Adipocyte (in vitro differentiated cells): ENCODE results near the gene NONO.
A peak's percentile ranks its signal among the peaks of the same experiment; 100 is the strongest.
"Not testable (repeated sequence)": the region's sequence is repeated elsewhere in the genome, so short reads cannot be mapped to it uniquely, and the experiment has no call there.

Experiments
- DNase-seq: peaks from one replicate; pipeline ENCODE4 v3.0.0-alpha.2; 2015; ENCODE audit warnings: low read depth
- H3K27me3 ChIP-seq: replicated peaks from 2 replicates; pipeline ENCODE4 v1.7.0; 2013; ENCODE audit warnings: mild to moderate bottlenecking, low read length, moderate library complexity; ENCODE audit not compliant: control insufficient read depth, insufficient read depth
- H3K36me3 ChIP-seq: 2 replicates; pipeline ENCODE4 v1.7.0; 2013; ENCODE audit warnings: low read length, mild to moderate bottlenecking, moderate library complexity; ENCODE audit not compliant: control insufficient read depth, insufficient read depth, severe bottlenecking
- H3K4me1 ChIP-seq: 2 replicates; pipeline ENCODE4 v1.7.0; 2013; ENCODE audit warnings: mild to moderate bottlenecking, low read length, moderate library complexity; ENCODE audit not compliant: control insufficient read depth, insufficient read depth
- H3K4me3 ChIP-seq: 2 replicates; pipeline ENCODE4 v1.7.0; 2013; ENCODE audit warnings: mild to moderate bottlenecking, low read length, moderate library complexity
- H3K9ac ChIP-seq: 2 replicates; pipeline ENCODE4 v1.7.0; 2013; ENCODE audit warnings: mild to moderate bottlenecking, low read length, moderate library complexity
- H3K9me3 ChIP-seq: 2 replicates; pipeline ENCODE4 v1.7.0; 2013; ENCODE audit warnings: mild to moderate bottlenecking, low read length, moderate library complexity; ENCODE audit not compliant: control insufficient read depth

NONO gene

GRCh38 chrX:71291381-71291780 lies 7.9 kb downstream of the NONO start:
- Histone ChIP-seq H3K36me3 (peaks cover 52% of the 10 kb centered on the region), H3K27me3 (no peaks in the 10 kb centered on the region), H3K4me3 (no peak overlapping the region), H3K9ac (no peak overlapping the region), H3K4me1 (peaks cover 20% of the 10 kb centered on the region), H3K9me3 (no peaks in the 10 kb centered on the region)
- DNase-seq, result peak; percentile 67

GRCh38 chrX:71292669-71293365 lies 9.4 kb downstream of the NONO start:
- H3K9me3 ChIP-seq, result no peaks in the 10 kb centered on the region
- peaks cover 66% of the 10 kb centered on the region for H3K36me3 ChIP-seq
- H3K27me3 ChIP-seq, result no peaks in the 10 kb centered on the region
- no peak overlapping the region for H3K9ac ChIP-seq
- peak; percentile 72 for DNase-seq
- peaks cover 20% of the 10 kb centered on the region for H3K4me1 ChIP-seq
- no peak overlapping the region for H3K4me3 ChIP-seq

- Histone ChIP-seq H3K9ac (no peak overlapping the region), H3K36me3 (peaks cover 83% of the 10 kb centered on the region), H3K9me3 (no peaks in the 10 kb centered on the region), H3K27me3 (no peaks in the 10 kb centered on the region), H3K4me1 (peaks cover 11% of the 10 kb centered on the region), H3K4me3 (no peak overlapping the region)
- DNase-seq, result no peak
Observed at GRCh38 chrX:71296806-71297205, 13.4 kb downstream of the NONO start.

- no peak for DNase-seq
- peaks cover 71% of the 10 kb centered on the region for H3K36me3 ChIP-seq
- no peak overlapping the region for H3K4me3 ChIP-seq
- no peaks in the 10 kb centered on the region for H3K4me1 ChIP-seq
- H3K9ac ChIP-seq, result no peak overlapping the region
- H3K9me3 ChIP-seq, result no peaks in the 10 kb centered on the region
- H3K27me3 ChIP-seq, result no peaks in the 10 kb centered on the region
Observed at GRCh38 chrX:71298119-71298518, 14.7 kb downstream of the NONO start.

GRCh38 chrX:71300064-71300463 lies 16.6 kb downstream of the NONO start:
- not testable (repeated sequence) for H3K4me3 ChIP-seq, H3K27me3 ChIP-seq, H3K9ac ChIP-seq, DNase-seq, H3K9me3 ChIP-seq, H3K4me1 ChIP-seq
- H3K36me3 ChIP-seq, result peaks cover 54% of the 10 kb centered on the region

- not testable (repeated sequence) for DNase-seq, H3K27me3 ChIP-seq, H3K4me1 ChIP-seq, H3K9me3 ChIP-seq, H3K9ac ChIP-seq, H3K4me3 ChIP-seq
- peaks cover 51% of the 10 kb centered on the region for H3K36me3 ChIP-seq
Observed at GRCh38 chrX:71300495-71300894, 17.1 kb downstream of the NONO start.

GRCh38 chrX:71301195-71301924 lies 17.9 kb downstream of the NONO start, which contains the start of gene ITGB1BP2:
Gene ITGB1BP2, plus strand, starts transcription at chrX:71301750. Its CDS starts 57 bp downstream, at chrX:71301807.
- H3K36me3 ChIP-seq, result peaks cover 42% of the 10 kb centered on the region
- H3K9ac ChIP-seq, result no peak within 1 kb of the TSS

GRCh38 chrX:71302461-71303213 lies 19.2 kb downstream of the NONO start:
- no peaks in the 10 kb centered on the region for H3K9me3 ChIP-seq
- H3K27me3 ChIP-seq, result no peaks in the 10 kb centered on the region
- H3K4me1 ChIP-seq, result no peaks in the 10 kb centered on the region
- H3K4me3 ChIP-seq, result no peak overlapping the region
- peaks cover 29% of the 10 kb centered on the region for H3K36me3 ChIP-seq
- no peak overlapping the region for H3K9ac ChIP-seq
- DNase-seq, result no peak

More at GRCh38 chrX:71301195-71301924, 17.9 kb downstream of the NONO start, which contains the start of gene ITGB1BP2:
- DNase-seq, result peak; percentile 11
- H3K4me1 ChIP-seq, result no peaks in the 10 kb centered on the region
- no peak within 1 kb of the TSS for H3K4me3 ChIP-seq
- H3K9me3 ChIP-seq, result no peaks in the 10 kb centered on the region
- no peaks in the 10 kb centered on the region for H3K27me3 ChIP-seq

- H3K9ac ChIP-seq, result no peak overlapping the region
- H3K4me3 ChIP-seq, result no peak overlapping the region
- peaks cover 12% of the 10 kb centered on the region for H3K36me3 ChIP-seq
- H3K4me1 ChIP-seq, result no peaks in the 10 kb centered on the region
- no peaks in the 10 kb centered on the region for H3K9me3 ChIP-seq
- no peaks in the 10 kb centered on the region for H3K27me3 ChIP-seq
- no peak for DNase-seq
Observed at GRCh38 chrX:71304561-71304960, 21.1 kb downstream of the NONO start.

- no peaks in the 10 kb centered on the region for H3K9me3 ChIP-seq
- H3K9ac ChIP-seq, result no peak overlapping the region
- peaks cover 9% of the 10 kb centered on the region for H3K4me1 ChIP-seq
- H3K27me3 ChIP-seq, result no peaks in the 10 kb centered on the region
- no peak overlapping the region for H3K4me3 ChIP-seq
- DNase-seq, result peak; percentile 69
- H3K36me3 ChIP-seq, result no peaks in the 10 kb centered on the region
Observed at GRCh38 chrX:71315917-71316316, 32.5 kb downstream of the NONO start.

- not testable (repeated sequence) for H3K36me3 ChIP-seq, H3K4me1 ChIP-seq, H3K9me3 ChIP-seq, H3K4me3 ChIP-seq, H3K27me3 ChIP-seq, H3K9ac ChIP-seq
- DNase-seq, result peak; percentile 24
Observed at GRCh38 chrX:71316959-71317358, 33.5 kb downstream of the NONO start.
